OCI-LY1 (cell line): ENCODE measurements around the gene JAG1.

Source experiments
- H2AFZ ChIP-seq: fragments of 200-600 bp; sonication (generic), shearing (Covaris generic); 2 replicates; pipeline ENCODE4 v1.6.0; 2014; ENCODE audit warnings: antibody characterized with exemption, mild to moderate bottlenecking, low read length
- H3F3A ChIP-seq: fragments of 200-600 bp; sonication (generic), shearing (Covaris generic); 2 replicates; pipeline ENCODE4 v1.6.0; 2014; ENCODE audit warnings: mild to moderate bottlenecking, antibody characterized with exemption, low read length, moderate library complexity; ENCODE audit not compliant: insufficient read depth
- H3K27ac ChIP-seq: fragments of 200-600 bp; sonication (generic); 2 replicates; pipeline ENCODE4 v1.5.1; 2014; ENCODE audit warnings: low read length, mixed run types, mild to moderate bottlenecking, low read depth; ENCODE audit not compliant: poor library complexity, severe bottlenecking
- H3K27me3 ChIP-seq: fragments of 200-600 bp; sonication (generic); 2 replicates; pipeline ENCODE4 v1.6.0; 2014; ENCODE audit warnings: antibody characterized with exemption, mild to moderate bottlenecking, low read length, moderate library complexity; ENCODE audit not compliant: insufficient read depth
- H3K36me3 ChIP-seq: fragments of 200-600 bp; sonication (generic); 2 replicates; pipeline ENCODE4 v1.6.1; 2014; ENCODE audit warnings: mild to moderate bottlenecking, antibody characterized with exemption, low read length, moderate library complexity, mixed read lengths; ENCODE audit not compliant: insufficient read depth
- H3K4me1 ChIP-seq: fragments of 200-600 bp; sonication (generic); 2 replicates; pipeline ENCODE4 v1.5.1; 2014; ENCODE audit warnings: mild to moderate bottlenecking, low read length, moderate library complexity; ENCODE audit not compliant: insufficient read depth, severe bottlenecking
- H3K4me2 ChIP-seq: fragments of 200-600 bp; sonication (generic), shearing (Covaris generic); 2 replicates; pipeline ENCODE4 v1.6.1; 2014; ENCODE audit warnings: low read length
- H3K4me3 ChIP-seq: fragments of 200-600 bp; sonication (generic); 2 replicates; pipeline ENCODE4 v1.5.1; 2014; ENCODE audit warnings: low read length, low read depth, mild to moderate bottlenecking, mixed read lengths; ENCODE audit not compliant: poor library complexity, severe bottlenecking
- H3K79me2 ChIP-seq: fragments of 200-600 bp; shearing (Covaris generic); 2 replicates; pipeline ENCODE4 v1.6.1; 2016; ENCODE audit warnings: mixed run types, low read length, mixed read lengths; ENCODE audit not compliant: insufficient read depth
- H3K9ac ChIP-seq: fragments of 200-600 bp; sonication (generic), shearing (Covaris generic); 2 replicates; pipeline ENCODE4 v1.6.1; 2014; ENCODE audit warnings: mild to moderate bottlenecking, low read length, mixed read lengths
- H3K9me2 ChIP-seq: fragments of 200-600 bp; sonication (generic), shearing (Covaris generic); 2 replicates; pipeline ENCODE4 v1.6.1; 2014; ENCODE audit warnings: low read depth, mild to moderate bottlenecking, low read length, mixed read lengths
- H3K9me3 ChIP-seq: fragments of 200-600 bp; shearing (Covaris generic); 2 replicates; pipeline ENCODE4 v1.6.1; 2014; ENCODE audit warnings: low read length, mixed read lengths
- H4K20me1 ChIP-seq: fragments of 200-600 bp; sonication (generic), shearing (Covaris generic); 2 replicates; pipeline ENCODE4 v1.6.0; 2016; ENCODE audit warnings: mild to moderate bottlenecking, low read length; ENCODE audit not compliant: insufficient read depth
- CTCF ChIP-seq: fragments of 200-600 bp; sonication (generic), shearing (Covaris generic); IDR thresholded peaks from 2 replicates; pipeline ENCODE4 v1.5.1; 2017; ENCODE audit warnings: mild to moderate bottlenecking, antibody characterized with exemption, low read length, moderate library complexity, mixed read lengths
- EZH2 ChIP-seq: fragments of 200-600 bp; sonication (generic), shearing (Covaris generic); IDR thresholded peaks from 2 replicates; pipeline ENCODE4 v1.8.0; 2017; ENCODE audit warnings: borderline replicate concordance, mixed run types, mild to moderate bottlenecking, antibody characterized with exemption, low read length, moderate library complexity, mixed read lengths

Gene JAG1

DNA sequence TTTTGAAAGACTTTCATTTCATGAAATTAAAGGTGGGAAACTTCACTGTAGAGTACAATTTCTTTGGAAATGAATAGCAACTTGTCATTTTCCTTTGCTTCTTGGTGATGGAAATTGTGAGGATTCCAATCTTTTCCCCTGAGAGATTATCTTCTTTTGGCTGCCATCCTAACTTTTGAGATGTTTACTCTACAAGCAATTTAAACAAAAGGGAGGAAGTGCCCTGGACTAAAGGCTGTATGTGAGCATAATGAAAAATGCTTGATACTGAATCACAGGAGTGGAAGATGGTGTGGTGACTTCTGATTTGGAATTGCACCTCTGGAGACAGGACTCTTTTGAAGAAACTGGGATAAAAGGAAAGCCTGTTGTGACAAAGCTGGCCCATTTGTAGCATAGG, 43.1 kb upstream of the JAG1 start:
- no peaks in the 10 kb centered on the region for H3F3A ChIP-seq
- H3K4me2 ChIP-seq = no peak overlapping the region
- H3K79me2 ChIP-seq = no peaks in the 10 kb centered on the region
- no peak overlapping the region for H3K4me3 ChIP-seq
- no peak overlapping the region for H2AFZ ChIP-seq
- H3K4me1 ChIP-seq = no peaks in the 10 kb centered on the region
- no peaks in the 10 kb centered on the region for H3K27me3 ChIP-seq
- no peaks in the 10 kb centered on the region for H3K9me3 ChIP-seq
- no peak for TF ChIP-seq CTCF
- no peak for TF ChIP-seq EZH2
- H3K27ac ChIP-seq = no peak overlapping the region
- H3K36me3 ChIP-seq = no peaks in the 10 kb centered on the region
- no peaks in the 10 kb centered on the region for H3K9me2 ChIP-seq
- H4K20me1 ChIP-seq = no peaks in the 10 kb centered on the region
- H3K9ac ChIP-seq = no peak overlapping the region

DNA sequence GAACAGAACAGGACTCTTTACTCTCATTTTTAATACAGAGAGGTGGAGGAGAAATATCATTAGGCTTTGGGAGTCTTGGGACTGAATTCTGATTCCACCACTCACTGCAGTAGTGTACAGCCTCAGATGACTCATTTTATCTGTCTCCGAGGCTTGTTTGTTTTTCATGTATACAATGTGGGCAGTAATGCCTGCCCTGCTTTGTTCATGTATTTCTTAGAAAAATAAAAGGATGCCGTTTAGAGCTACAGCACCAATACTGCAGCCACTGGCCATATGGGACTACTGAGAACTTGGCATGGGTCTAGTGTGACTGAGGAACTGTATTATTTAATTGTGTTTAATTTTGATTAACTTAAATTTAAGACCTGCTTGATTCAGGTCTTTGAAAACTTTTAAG, 41.2 kb upstream of the JAG1 start:
- Histone ChIP-seq H3K9ac (no peak overlapping the region), H2AFZ (no peak overlapping the region), H3K4me2 (no peak overlapping the region), H3K79me2 (no peaks in the 10 kb centered on the region), H3F3A (no peaks in the 10 kb centered on the region), H3K4me1 (no peaks in the 10 kb centered on the region), H4K20me1 (no peaks in the 10 kb centered on the region), H3K9me2 (no peaks in the 10 kb centered on the region), H3K9me3 (no peaks in the 10 kb centered on the region), H3K27ac (no peak overlapping the region), H3K4me3 (no peak overlapping the region), H3K27me3 (no peaks in the 10 kb centered on the region), H3K36me3 (no peaks in the 10 kb centered on the region)
- TF ChIP-seq EZH2 (no peak), CTCF (no peak)

GRCh38 chr20:10714236-10714975, 40.6 kb upstream of the JAG1 start:
- Histone ChIP-seq H3K9me3 (no peaks in the 10 kb centered on the region), H3K79me2 (no peaks in the 10 kb centered on the region), H3K36me3 (no peaks in the 10 kb centered on the region), H2AFZ (no peak overlapping the region), H3K27me3 (no peaks in the 10 kb centered on the region), H3K4me1 (no peaks in the 10 kb centered on the region), H3K9ac (no peak overlapping the region), H3K27ac (no peak overlapping the region), H3K4me2 (no peak overlapping the region), H3F3A (no peaks in the 10 kb centered on the region), H3K9me2 (no peaks in the 10 kb centered on the region), H4K20me1 (no peaks in the 10 kb centered on the region), H3K4me3 (no peak overlapping the region)
- TF ChIP-seq CTCF = no peak
- no peak for TF ChIP-seq EZH2
